GM08714 (cell line): Measurements from ENCODE around the gene NFU1.

ENCODE experiments used
- H3K4me3 ChIP-seq: fragments of 200-500 bp; sonication (Bioruptor generic); 2 replicates; pipeline ENCODE4 v1.5.1; 2014; ENCODE audit warnings: mild to moderate bottlenecking, low read length, inconsistent platforms
- ZNF274 ChIP-seq: IDR thresholded peaks from 2 replicates; pipeline ENCODE4 v1.6.1; 2012; ENCODE audit warnings: mild to moderate bottlenecking, low read depth, low read length

Gene NFU1

GRCh38 chr2:69386789-69387734, 50.2 kb downstream of the NFU1 start, which contains the start of gene GFPT1:
TSS of gene GFPT1 (minus strand) at chr2:69387227. CDS start at chr2:69387071, 156 bp downstream.
- H3K4me3 ChIP-seq: peak within 1 kb of the TSS; percentile 99
- TF ChIP-seq ZNF274: no peak

- TF ChIP-seq ZNF274: no peak
- H3K4me3 ChIP-seq: peak overlapping the region; percentile 99
These were observed 50.9 kb downstream of the NFU1 start for GRCh38 chr2:69386360-69386759.

DNA sequence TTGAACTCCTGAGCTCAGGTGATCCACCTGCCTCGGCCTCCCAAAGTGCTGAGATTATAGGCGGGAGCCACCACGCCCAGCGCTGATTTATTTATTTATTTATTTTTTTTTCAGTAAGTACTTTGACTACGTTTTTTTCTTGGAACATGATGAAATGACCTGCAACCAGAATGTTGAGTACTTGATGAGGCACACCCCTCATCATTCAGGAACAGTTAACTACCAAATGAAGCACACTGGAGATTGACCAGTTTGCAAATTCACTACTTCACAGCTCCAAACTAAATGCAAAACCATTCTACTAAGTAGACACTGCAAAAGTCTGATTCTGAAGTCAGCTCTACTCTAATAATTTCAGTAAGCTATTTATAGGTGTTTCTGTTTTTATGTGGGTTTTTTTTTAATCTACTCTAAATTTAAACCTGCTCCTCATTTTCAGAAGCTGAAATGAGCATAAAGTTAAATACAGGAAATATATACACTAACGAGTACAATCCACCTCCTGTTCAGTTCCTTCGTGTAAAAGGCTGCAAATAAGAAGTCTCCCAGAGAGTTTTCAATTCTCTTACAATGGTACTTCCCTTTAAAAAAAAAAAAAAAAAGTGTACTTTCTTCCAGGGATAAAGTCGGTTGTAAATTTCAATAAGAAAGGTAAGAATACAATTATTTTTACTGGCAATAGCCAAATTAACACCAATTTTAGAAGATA, 51.6 kb downstream of the NFU1 start:
- H3K4me3 ChIP-seq: peak overlapping the region; percentile 99
- TF ChIP-seq ZNF274: no peak

- H3K4me3 ChIP-seq: peak overlapping the region; percentile 42; the same call in 1 of the 2 replicates
- TF ChIP-seq ZNF274: no peak
These were observed 52.6 kb downstream of the NFU1 start for GRCh38 chr2:69384618-69385081.

GRCh38 chr2:69383176-69383812, 53.9 kb downstream of the NFU1 start:
- no peak for TF ChIP-seq ZNF274
- H3K4me3 ChIP-seq: peak overlapping the region; percentile 31; the same call in 1 of the 2 replicates

- no peak for TF ChIP-seq ZNF274
- no peak overlapping the region; the same call in 1 of the 2 replicates for H3K4me3 ChIP-seq
These were observed 54.7 kb downstream of the NFU1 start for GRCh38 chr2:69382547-69382946.

GRCh38 chr2:69381337-69381737, 55.9 kb downstream of the NFU1 start:
- H3K4me3 ChIP-seq: peak overlapping the region; percentile 7; the same call in 1 of the 2 replicates
- no peak for TF ChIP-seq ZNF274

GRCh38 chr2:69380072-69380917, 56.9 kb downstream of the NFU1 start:
- H3K4me3 ChIP-seq: no peak overlapping the region
- TF ChIP-seq ZNF274: no peak

- TF ChIP-seq ZNF274: no peak
- H3K4me3 ChIP-seq: no peak overlapping the region
These were observed 60.8 kb downstream of the NFU1 start for GRCh38 chr2:69376403-69376802.

- H3K4me3 ChIP-seq: no peak overlapping the region
- TF ChIP-seq ZNF274: no peak
These were observed 61.5 kb downstream of the NFU1 start for GRCh38 chr2:69375494-69376353.

GRCh38 chr2:69372767-69373166, 64.5 kb downstream of the NFU1 start:
- no peak overlapping the region for H3K4me3 ChIP-seq
- TF ChIP-seq ZNF274: no peak

- TF ChIP-seq ZNF274: no peak
- H3K4me3 ChIP-seq: no peak overlapping the region
These were observed 67.4 kb downstream of the NFU1 start for GRCh38 chr2:69369802-69370201.
